ENCODE measurements around the gene TTC34.

TTC34 gene

DNA sequence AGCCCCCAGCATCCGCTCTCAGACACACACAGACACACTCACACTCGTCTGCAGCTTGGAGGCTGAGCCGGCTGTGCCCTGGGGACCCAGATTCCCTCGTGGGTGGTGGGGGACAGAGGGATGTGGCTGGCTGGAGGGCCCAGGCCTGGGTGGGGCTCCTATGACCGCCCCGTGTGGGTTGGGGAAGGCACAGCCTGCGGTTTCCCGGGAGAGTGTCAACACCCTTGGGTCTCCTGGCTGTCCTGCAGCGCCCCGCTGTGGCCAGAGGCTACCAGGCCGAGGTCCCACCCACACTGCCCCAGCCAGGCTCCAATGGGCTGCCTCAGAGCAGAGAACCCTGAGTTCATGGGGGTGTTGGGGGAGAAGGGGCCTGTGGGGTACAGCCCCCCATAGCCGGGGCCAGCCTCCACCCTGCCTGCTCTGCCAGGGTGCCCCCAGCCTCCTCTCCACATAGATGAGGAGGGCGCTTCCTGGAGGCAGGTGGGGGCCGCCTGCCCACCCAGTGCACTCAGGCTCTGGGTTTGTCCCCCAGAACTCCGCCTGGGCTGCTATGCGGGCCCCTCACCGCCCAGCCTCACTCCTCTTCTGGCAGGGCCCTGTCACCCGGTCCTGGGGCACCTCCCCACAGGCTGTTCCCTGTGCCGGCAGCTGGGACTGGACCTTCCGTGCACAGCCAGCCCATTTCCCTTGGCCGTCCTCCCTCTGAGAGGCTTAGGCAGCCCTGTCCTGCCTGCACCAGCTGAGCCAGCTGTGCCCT lies at the start of gene TTC34:
TTC34 (minus strand) TSS at position 159 of the 757 bp plus-strand sequence. CDS start 866 bp downstream, outside the sequence.
- peaks cover 4% of the 10 kb centered on the region for H3K27me3 ChIP-seq
- TF ChIP-seq, protein P1, sequence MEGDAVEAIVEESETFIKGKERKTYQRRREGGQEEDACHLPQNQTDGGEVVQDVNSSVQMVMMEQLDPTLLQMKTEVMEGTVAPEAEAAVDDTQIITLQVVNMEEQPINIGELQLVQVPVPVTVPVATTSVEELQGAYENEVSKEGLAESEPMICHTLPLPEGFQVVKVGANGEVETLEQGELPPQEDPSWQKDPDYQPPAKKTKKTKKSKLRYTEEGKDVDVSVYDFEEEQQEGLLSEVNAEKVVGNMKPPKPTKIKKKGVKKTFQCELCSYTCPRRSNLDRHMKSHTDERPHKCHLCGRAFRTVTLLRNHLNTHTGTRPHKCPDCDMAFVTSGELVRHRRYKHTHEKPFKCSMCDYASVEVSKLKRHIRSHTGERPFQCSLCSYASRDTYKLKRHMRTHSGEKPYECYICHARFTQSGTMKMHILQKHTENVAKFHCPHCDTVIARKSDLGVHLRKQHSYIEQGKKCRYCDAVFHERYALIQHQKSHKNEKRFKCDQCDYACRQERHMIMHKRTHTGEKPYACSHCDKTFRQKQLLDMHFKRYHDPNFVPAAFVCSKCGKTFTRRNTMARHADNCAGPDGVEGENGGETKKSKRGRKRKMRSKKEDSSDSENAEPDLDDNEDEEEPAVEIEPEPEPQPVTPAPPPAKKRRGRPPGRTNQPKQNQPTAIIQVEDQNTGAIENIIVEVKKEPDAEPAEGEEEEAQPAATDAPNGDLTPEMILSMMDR (IDR thresholded peaks at IDR 0.05), result no peak
- H3K4me3 ChIP-seq (ENCODE audit: low read depth in 1 of 2, low read length in 1 of 2), result no peak within 1 kb of the TSS
- no peak within 1 kb of the TSS for H3K27ac ChIP-seq
- no peaks in the 10 kb centered on the region for H3K4me1 ChIP-seq (ENCODE audit: control insufficient read depth in 1 of 2, insufficient read depth in 1 of 2, low read depth in 1 of 2, low read length in 1 of 2)
- H3K9me3 ChIP-seq, result no peaks in the 10 kb centered on the region
- no peaks in the 10 kb centered on the region for H3K36me3 ChIP-seq

DNA sequence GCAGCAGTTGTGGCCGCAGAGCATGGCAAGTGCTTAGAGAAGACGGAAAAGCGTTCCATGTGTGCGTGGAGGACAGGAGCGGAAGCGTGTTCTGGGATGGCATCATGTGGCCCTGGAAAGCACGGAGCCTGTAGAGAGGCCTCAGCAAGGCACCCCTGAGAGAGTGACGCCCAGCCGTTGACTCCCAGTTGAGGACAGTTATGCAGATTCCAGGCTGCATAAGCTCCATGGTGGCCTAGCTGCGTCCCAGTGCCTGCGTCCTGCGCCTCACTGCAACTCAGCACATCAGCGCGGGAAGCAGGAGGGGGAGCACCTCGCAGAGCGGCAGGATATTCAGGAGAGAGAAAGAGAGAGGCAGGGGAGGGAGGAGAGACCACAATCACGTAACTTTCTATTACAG lies 49.0 kb upstream of the TTC34 start:
- Histone ChIP-seq H3K9me3 (no peaks in the 10 kb centered on the region), H3K4me3 (ENCODE audit: low read depth in 1 of 2, low read length in 1 of 2) (no peak overlapping the region), H3K27ac (no peak overlapping the region), H3K4me1 (ENCODE audit: control insufficient read depth in 1 of 2, insufficient read depth in 1 of 2, low read depth in 1 of 2, low read length in 1 of 2) (no peaks in the 10 kb centered on the region), H3K27me3 (peaks cover 22% of the 10 kb centered on the region), H3K36me3 (no peaks in the 10 kb centered on the region)
- TF ChIP-seq, protein P1 (IDR thresholded peaks at IDR 0.05), result no peak

DNA sequence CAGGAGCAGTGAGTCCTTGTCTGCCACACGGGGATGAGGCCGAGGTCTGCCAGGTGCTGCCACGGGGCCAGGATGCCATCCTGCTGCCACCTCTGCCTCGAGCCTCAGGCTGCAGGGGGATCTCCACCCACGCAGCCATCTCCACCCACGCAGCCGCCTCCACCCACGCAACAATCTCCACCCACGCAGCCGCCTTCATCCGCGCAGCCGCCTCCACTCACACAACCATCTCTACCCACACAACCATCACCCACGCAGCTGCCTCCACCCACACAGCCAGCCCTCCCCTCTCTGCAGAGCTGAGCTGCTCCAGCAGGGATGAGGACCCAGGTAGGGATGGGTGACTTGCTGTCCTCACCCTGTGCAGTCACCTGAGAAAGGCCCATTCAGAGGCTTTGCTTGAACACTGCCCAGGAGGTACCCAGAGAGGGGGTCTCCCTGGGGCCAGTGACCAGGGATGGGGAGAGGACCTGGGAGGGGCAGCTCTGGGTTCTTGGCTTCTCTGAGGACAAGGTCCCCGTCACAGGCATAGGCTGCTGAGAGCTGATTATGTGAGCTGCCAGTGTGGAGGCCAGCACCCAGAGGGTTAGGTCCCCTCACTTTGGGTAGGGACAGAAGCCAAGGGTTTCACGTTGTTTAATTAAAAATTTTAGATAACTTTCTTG lies 46.6 kb upstream of the TTC34 start:
- H3K4me3 ChIP-seq (ENCODE audit: low read depth in 1 of 2, low read length in 1 of 2), result no peak overlapping the region
- no peaks in the 10 kb centered on the region for H3K36me3 ChIP-seq
- no peaks in the 10 kb centered on the region for H3K9me3 ChIP-seq
- no peaks in the 10 kb centered on the region for H3K4me1 ChIP-seq (ENCODE audit: control insufficient read depth in 1 of 2, insufficient read depth in 1 of 2, low read depth in 1 of 2, low read length in 1 of 2)
- TF ChIP-seq, protein P1 (IDR thresholded peaks at IDR 0.05), result no peak
- no peak overlapping the region for H3K27ac ChIP-seq
- peaks cover 27% of the 10 kb centered on the region for H3K27me3 ChIP-seq

GRCh38 chr1:2847086-2847985 lies 45.8 kb upstream of the TTC34 start:
- TF ChIP-seq, protein P1 (IDR thresholded peaks at IDR 0.05), result no peak
- Histone ChIP-seq H3K9me3 (no peaks in the 10 kb centered on the region), H3K27me3 (peaks cover 27% of the 10 kb centered on the region), H3K4me3 (ENCODE audit: low read depth in 1 of 2, low read length in 1 of 2) (no peak overlapping the region), H3K36me3 (no peaks in the 10 kb centered on the region), H3K4me1 (ENCODE audit: control insufficient read depth in 1 of 2, insufficient read depth in 1 of 2, low read depth in 1 of 2, low read length in 1 of 2) (no peaks in the 10 kb centered on the region), H3K27ac (no peak overlapping the region)

GRCh38 chr1:2845869-2846268 lies 44.4 kb upstream of the TTC34 start:
- Histone ChIP-seq H3K27me3 (peaks cover 34% of the 10 kb centered on the region), H3K4me3 (ENCODE audit: low read depth in 1 of 2, low read length in 1 of 2) (no peak overlapping the region), H3K4me1 (ENCODE audit: control insufficient read depth in 1 of 2, insufficient read depth in 1 of 2, low read depth in 1 of 2, low read length in 1 of 2) (no peaks in the 10 kb centered on the region), H3K36me3 (no peaks in the 10 kb centered on the region), H3K27ac (no peak overlapping the region), H3K9me3 (no peaks in the 10 kb centered on the region)
- TF ChIP-seq, protein P1 (IDR thresholded peaks at IDR 0.05), result no peak

All from neutrophil (primary cell).